GM19099 (cell line): ENCODE measurements around the gene ARG1.

Experiments
- POLR2A ChIP-seq: IDR thresholded peaks from 3 replicates; pipeline ENCODE4 v1.6.1; 2011; ENCODE audit warnings: low read depth; ENCODE audit not compliant: insufficient read length; ENCODE audit errors: extremely low read depth

Gene ARG1

GRCh38 chr6:131574133-131574532 is 1.1 kb downstream of the ARG1 start:
- no peak for TF ChIP-seq POLR2A

GRCh38 chr6:131574686-131575085 is 1.7 kb downstream of the ARG1 start:
- TF ChIP-seq POLR2A, result no peak

- TF ChIP-seq POLR2A, result no peak
Measured at GRCh38 chr6:131575834-131576478, 2.9 kb downstream of the ARG1 start.

GRCh38 chr6:131581523-131581922 is 8.5 kb downstream of the ARG1 start:
- no peak for TF ChIP-seq POLR2A

- TF ChIP-seq POLR2A, result no peak
Measured at GRCh38 chr6:131586543-131586942, 13.5 kb downstream of the ARG1 start.

- TF ChIP-seq POLR2A, result no peak
Measured at GRCh38 chr6:131587909-131588308, 14.9 kb downstream of the ARG1 start.

- no peak for TF ChIP-seq POLR2A
Measured at GRCh38 chr6:131588643-131589042, 15.6 kb downstream of the ARG1 start.

- no peak for TF ChIP-seq POLR2A
Measured at GRCh38 chr6:131592935-131593334, 19.9 kb downstream of the ARG1 start.

GRCh38 chr6:131594074-131594473 is 21.0 kb downstream of the ARG1 start:
- no peak for TF ChIP-seq POLR2A

- TF ChIP-seq POLR2A, result no peak
Measured at GRCh38 chr6:131597446-131597845, 24.4 kb downstream of the ARG1 start.

- no peak for TF ChIP-seq POLR2A
Measured at GRCh38 chr6:131600716-131601115, 27.7 kb downstream of the ARG1 start.

- TF ChIP-seq POLR2A, result no peak
Measured at GRCh38 chr6:131602781-131603312, 29.8 kb downstream of the ARG1 start.

GRCh38 chr6:131613296-131613925 is 40.4 kb downstream of the ARG1 start:
- TF ChIP-seq POLR2A, result no peak

GRCh38 chr6:131615275-131615674 is 42.2 kb downstream of the ARG1 start:
- no peak for TF ChIP-seq POLR2A

GRCh38 chr6:131627724-131628682 is 55.0 kb downstream of the ARG1 start, which contains the start of gene MED23:
MED23 (minus strand) TSS chr6:131628242; CDS start chr6:131628049, 193 bp downstream.
- peak; percentile 81 for TF ChIP-seq POLR2A
